ENCODE results near the gene P2RX4.

DNA sequence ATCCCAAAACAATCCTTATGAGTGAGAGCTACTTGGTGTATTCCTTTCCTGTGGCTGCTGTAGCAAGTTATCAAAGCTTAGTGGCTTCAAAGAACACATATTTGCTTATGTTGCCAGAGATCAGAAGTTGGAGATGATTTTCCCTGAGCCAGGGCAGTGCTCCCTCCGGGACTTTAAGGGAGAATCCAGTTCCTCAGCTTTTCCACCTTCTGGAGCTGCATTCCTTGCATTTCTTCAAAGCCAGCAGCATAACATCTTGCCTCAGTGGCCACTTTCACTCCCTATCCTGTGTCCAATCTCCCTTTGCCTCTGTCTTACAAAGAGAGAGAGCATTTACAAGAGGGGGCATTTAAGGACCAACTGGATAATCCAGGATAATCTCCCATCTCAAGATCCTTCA, 43.6 kb upstream of the P2RX4 start:
- no peak for TF ChIP-seq POLR2AphosphoS5 (IDR thresholded peaks at IDR 0.05)
- TF ChIP-seq, protein P1, sequence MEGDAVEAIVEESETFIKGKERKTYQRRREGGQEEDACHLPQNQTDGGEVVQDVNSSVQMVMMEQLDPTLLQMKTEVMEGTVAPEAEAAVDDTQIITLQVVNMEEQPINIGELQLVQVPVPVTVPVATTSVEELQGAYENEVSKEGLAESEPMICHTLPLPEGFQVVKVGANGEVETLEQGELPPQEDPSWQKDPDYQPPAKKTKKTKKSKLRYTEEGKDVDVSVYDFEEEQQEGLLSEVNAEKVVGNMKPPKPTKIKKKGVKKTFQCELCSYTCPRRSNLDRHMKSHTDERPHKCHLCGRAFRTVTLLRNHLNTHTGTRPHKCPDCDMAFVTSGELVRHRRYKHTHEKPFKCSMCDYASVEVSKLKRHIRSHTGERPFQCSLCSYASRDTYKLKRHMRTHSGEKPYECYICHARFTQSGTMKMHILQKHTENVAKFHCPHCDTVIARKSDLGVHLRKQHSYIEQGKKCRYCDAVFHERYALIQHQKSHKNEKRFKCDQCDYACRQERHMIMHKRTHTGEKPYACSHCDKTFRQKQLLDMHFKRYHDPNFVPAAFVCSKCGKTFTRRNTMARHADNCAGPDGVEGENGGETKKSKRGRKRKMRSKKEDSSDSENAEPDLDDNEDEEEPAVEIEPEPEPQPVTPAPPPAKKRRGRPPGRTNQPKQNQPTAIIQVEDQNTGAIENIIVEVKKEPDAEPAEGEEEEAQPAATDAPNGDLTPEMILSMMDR (IDR thresholded peaks at IDR 0.05): no peak
- TF ChIP-seq POLR2A (IDR thresholded peaks at IDR 0.05): no peak
